ENCODE data around the gene ABHD16B. TPM values are rescaled to one million over a fixed set of nuclear protein-coding genes. Genes with fewer than 3 reads are reported as not detected.

ABHD16B gene
- total RNA-seq, 3 donors from 2014 or later: not detected

- no peak for TF ChIP-seq CTCF (IDR thresholded peaks at IDR 0.05)
- no peak for DNase-seq
- no peak for ATAC-seq
- intact Hi-C loops (cut with DNase I, micrococcal nuclease): no loop called here
- Histone ChIP-seq H3K9me3 (no peaks in the 10 kb centered on the region), H3K4me3 (no peak overlapping the region), H3K36me3 (ENCODE audit: low read depth) (no peaks in the 10 kb centered on the region), H3K4me1 (ENCODE audit: low read depth) (peaks cover 24% of the 10 kb centered on the region)
Measured at GRCh38 chr20:63836458-63837344, 24.6 kb upstream of the ABHD16B start.

GRCh38 chr20:63837479-63837878 lies 23.8 kb upstream of the ABHD16B start:
- peaks cover 19% of the 10 kb centered on the region for H3K4me1 ChIP-seq (ENCODE audit: low read depth)
- TF ChIP-seq CTCF (IDR thresholded peaks at IDR 0.05): no peak
- H3K9me3 ChIP-seq: no peaks in the 10 kb centered on the region
- DNase-seq (no peak), ATAC-seq (no peak)
- no peaks in the 10 kb centered on the region for H3K36me3 ChIP-seq (ENCODE audit: low read depth)
- intact Hi-C loops (cut with DNase I, micrococcal nuclease): no loop called here
- H3K4me3 ChIP-seq: no peak overlapping the region

- Histone ChIP-seq H3K4me3 (no peak overlapping the region), H3K9me3 (no peaks in the 10 kb centered on the region), H3K36me3 (ENCODE audit: low read depth) (no peaks in the 10 kb centered on the region), H3K4me1 (ENCODE audit: low read depth) (peaks cover 10% of the 10 kb centered on the region)
- ATAC-seq: no peak
- intact Hi-C loops (cut with DNase I, micrococcal nuclease): no loop called here
- no peak for DNase-seq
- no peak for TF ChIP-seq CTCF (IDR thresholded peaks at IDR 0.05)
Measured at GRCh38 chr20:63839620-63840019, 21.7 kb upstream of the ABHD16B start.

GRCh38 chr20:63840405-63840828 lies 20.9 kb upstream of the ABHD16B start:
- DNase-seq (no peak), ATAC-seq (no peak)
- no peak overlapping the region for H3K4me3 ChIP-seq
- no peaks in the 10 kb centered on the region for H3K36me3 ChIP-seq (ENCODE audit: low read depth)
- no peaks in the 10 kb centered on the region for H3K9me3 ChIP-seq
- H3K4me1 ChIP-seq (ENCODE audit: low read depth): peaks cover 2% of the 10 kb centered on the region
- TF ChIP-seq CTCF (IDR thresholded peaks at IDR 0.05): no peak
- intact Hi-C loops (cut with DNase I, micrococcal nuclease): no loop called here

- DNase-seq (no peak), ATAC-seq (no peak)
- H3K4me3 ChIP-seq: no peak overlapping the region
- intact Hi-C loops (cut with DNase I, micrococcal nuclease): no loop called here
- no peaks in the 10 kb centered on the region for H3K4me1 ChIP-seq (ENCODE audit: low read depth)
- TF ChIP-seq CTCF (IDR thresholded peaks at IDR 0.05): no peak
- no peaks in the 10 kb centered on the region for H3K36me3 ChIP-seq (ENCODE audit: low read depth)
- no peaks in the 10 kb centered on the region for H3K9me3 ChIP-seq
Measured at GRCh38 chr20:63842258-63842657, 19.0 kb upstream of the ABHD16B start.

Measured in mucosa of descending colon (tissue), 3 donors.